Skeletal muscle tissue (tissue), 4 donors: ENCODE results near the gene SCAMP4. TPM values are rescaled to one million over a fixed set of nuclear protein-coding genes. Genes with fewer than 3 reads are reported as not detected.
"Not testable (repeated sequence)": the region's sequence is repeated elsewhere in the genome, so short reads cannot be mapped to it uniquely, and the experiment has no call there.

Experiments used
- H3K27ac ChIP-seq: one replicate; pipeline ENCODE4 v1.7.0; 2013; ENCODE audit warnings: mild to moderate bottlenecking, low read depth, low read length, inconsistent platforms
- H3K27me3 ChIP-seq, 3 donors: one replicate each; pipeline ENCODE4 v1.7.0; 2013; ENCODE audit warnings: low read length in 3 of 3; ENCODE audit not compliant: control insufficient read depth in 3 of 3, insufficient read depth in 3 of 3
- H3K36me3 ChIP-seq, 3 donors: one replicate each; pipeline ENCODE4 v1.7.0; 2013; ENCODE audit warnings: low read length in 3 of 3; ENCODE audit not compliant: control insufficient read depth in 3 of 3, insufficient read depth in 3 of 3
- H3K4me1 ChIP-seq, 3 donors: one replicate each; pipeline ENCODE4 v1.7.0; 2013; ENCODE audit warnings: low read length in 3 of 3, mild to moderate bottlenecking in 3 of 3; ENCODE audit not compliant: control insufficient read depth in 3 of 3, insufficient read depth in 3 of 3
- H3K4me3 ChIP-seq, 3 donors: one replicate each; pipeline ENCODE4 v1.7.0; 2013; ENCODE audit warnings: low read length in 3 of 3
- H3K9ac ChIP-seq, 3 donors: one replicate each; pipeline ENCODE4 v1.7.0; 2013; ENCODE audit warnings: low read length in 3 of 3, mild to moderate bottlenecking in 3 of 3, moderate library complexity in 2 of 3, low read depth in 1 of 3
- H3K9me3 ChIP-seq, 3 donors: one replicate each; pipeline ENCODE4 v1.7.0; 2013; ENCODE audit warnings: low read length in 3 of 3; ENCODE audit not compliant: control insufficient read depth in 3 of 3
- total RNA-seq: library from RNA; depleted of rRNA; stranded (reverse); fragments of >200 nt; gene quantifications from one replicate; pipeline ENCODE4 v1.2.3, GENCODE V29; 2014
- donor health status: Osteomylitis.

SCAMP4 gene
- total RNA-seq, 1 donor from 2014 or later, result 8.9 TPM

DNA sequence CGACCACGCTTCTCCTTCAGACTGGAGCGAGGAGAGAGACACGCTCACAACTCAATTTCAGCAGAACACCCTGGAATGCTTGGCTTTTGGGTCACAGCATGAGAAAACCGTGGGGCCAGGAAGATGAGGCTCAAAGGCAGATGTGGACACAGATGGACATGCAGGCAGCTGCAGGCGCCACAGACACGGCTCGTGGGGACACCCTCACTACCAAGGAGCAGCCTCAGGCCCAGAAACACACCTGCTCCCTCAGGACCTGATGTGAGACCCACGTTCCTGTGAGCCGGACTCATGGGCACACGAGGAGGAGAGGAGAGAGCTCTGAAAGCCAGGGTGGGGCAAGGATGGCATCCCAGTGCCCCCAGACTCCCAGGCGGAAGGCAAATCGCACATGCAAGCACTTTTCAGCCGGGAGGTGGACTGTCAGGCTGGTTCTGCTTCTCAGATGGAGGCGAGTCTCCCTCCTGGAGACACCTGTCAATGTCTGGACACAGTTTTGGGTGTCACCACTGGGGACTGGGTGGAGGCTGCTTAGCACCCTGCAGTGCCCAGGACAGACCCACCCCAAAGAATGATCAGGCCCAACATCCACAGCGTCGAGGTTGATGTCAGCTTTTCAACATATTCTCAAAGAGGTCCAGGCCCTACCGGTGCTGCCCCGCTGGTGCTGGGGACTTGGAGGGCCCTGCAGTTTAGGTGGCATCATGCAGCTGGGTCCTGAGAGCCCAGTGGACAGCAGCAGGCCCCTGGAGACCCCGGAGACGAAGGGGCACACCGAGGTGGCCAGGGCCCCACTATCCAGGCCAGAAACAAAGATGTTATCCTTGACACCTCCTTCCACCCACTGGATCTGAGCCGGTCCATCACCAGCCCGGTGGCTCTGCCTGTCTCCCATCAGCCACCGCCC is 22.2 kb upstream of the SCAMP4 start:
- Histone ChIP-seq H3K9me3 (no peaks in the 10 kb centered on the region), H3K9ac (peak overlapping the region; percentile 13 to 90 (median 90)), H3K27ac (peak overlapping the region; percentile 69), H3K4me1 (peaks cover 28 to 42% (median 28%) of the 10 kb centered on the region in 3 donors), H3K4me3 (peak overlapping the region; percentile 88 to 94 (median 89)), H3K27me3 (no peaks in the 10 kb centered on the region), H3K36me3 (peaks cover 0 to 4% (median 2%) of the 10 kb centered on the region in 3 donors)

DNA sequence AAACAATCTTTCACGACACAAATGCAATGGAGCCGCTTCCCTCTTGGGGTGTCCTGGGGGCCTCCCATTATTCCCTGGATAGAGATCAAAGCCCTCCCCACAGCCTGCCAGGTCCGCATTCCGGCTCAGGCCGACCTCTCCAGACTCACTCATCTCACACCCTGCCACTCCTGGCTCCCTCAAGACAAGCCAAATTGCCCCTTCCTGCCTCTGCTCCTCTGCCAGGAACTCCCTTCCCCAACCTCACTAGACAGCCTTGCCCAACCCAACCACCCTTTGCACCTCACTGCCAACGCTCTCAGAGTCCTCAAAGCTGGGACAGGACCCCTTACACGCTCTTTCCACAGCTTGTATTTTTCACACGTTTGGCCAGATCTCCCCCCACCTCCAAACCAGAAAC is 21.4 kb upstream of the SCAMP4 start:
- Histone ChIP-seq H3K9ac (peak overlapping the region; percentile 88 to 90 (median 90)), H3K27ac (peak overlapping the region; percentile 69), H3K4me3 (peak overlapping the region; percentile 88 to 94 (median 89)), H3K9me3 (no peaks in the 10 kb centered on the region), H3K36me3 (peaks cover 0 to 4% (median 2%) of the 10 kb centered on the region in 3 donors), H3K4me1 (peaks cover 28 to 42% (median 28%) of the 10 kb centered on the region in 3 donors), H3K27me3 (no peaks in the 10 kb centered on the region)

GRCh38 chr19:1884291-1884718 is 20.9 kb upstream of the SCAMP4 start:
- peak overlapping the region; percentile 69 for H3K27ac ChIP-seq
- peak overlapping the region; percentile 88 to 90 (median 90) for H3K9ac ChIP-seq
- peaks cover 0 to 4% (median 2%) of the 10 kb centered on the region in 3 donors for H3K36me3 ChIP-seq
- H3K27me3 ChIP-seq, result no peaks in the 10 kb centered on the region
- H3K4me3 ChIP-seq, result peak overlapping the region; percentile 88 to 94 (median 89)
- no peaks in the 10 kb centered on the region for H3K9me3 ChIP-seq
- H3K4me1 ChIP-seq, result peaks cover 28 to 42% (median 28%) of the 10 kb centered on the region in 3 donors

DNA sequence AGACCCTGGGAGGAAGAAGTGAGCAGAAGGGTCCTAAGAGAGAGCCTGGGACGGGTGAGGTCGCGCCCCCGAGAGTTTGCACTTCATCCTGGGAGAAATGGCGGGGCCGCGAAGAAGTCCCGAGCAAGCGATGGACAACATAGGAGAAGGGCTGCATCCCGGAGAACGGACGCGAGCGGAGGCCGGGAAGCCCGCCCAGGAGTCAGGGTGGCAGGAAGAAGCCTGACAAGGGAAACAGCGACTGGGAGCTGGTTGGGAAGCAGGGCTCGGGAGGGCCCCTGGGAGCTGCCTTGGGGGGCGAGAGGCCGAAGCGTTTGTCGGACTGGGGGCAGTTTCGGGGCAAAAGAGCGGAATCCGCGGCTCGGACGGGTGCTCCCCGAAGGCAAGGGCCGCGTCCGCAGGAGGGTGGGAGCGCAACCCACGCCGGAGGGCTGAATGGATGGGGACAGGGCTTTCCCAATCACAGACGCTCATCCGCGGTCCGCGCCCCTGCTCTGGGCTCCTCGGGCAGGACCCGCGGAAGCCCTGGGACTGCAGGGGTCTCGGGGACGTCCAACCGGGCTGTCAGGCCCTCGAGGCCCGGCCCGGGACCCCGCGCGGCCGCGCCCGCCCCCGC is 20.4 kb upstream of the SCAMP4 start:
- H3K27me3 ChIP-seq, result no peaks in the 10 kb centered on the region
- H3K36me3 ChIP-seq, result peaks cover 0 to 4% (median 2%) of the 10 kb centered on the region in 3 donors
- H3K9ac ChIP-seq, result peak overlapping the region; percentile 88 to 90 (median 90)
- peaks cover 28 to 42% (median 28%) of the 10 kb centered on the region in 3 donors for H3K4me1 ChIP-seq
- H3K9me3 ChIP-seq, result no peaks in the 10 kb centered on the region
- H3K4me3 ChIP-seq, result peak overlapping the region; percentile 88 to 94 (median 89)
- H3K27ac ChIP-seq, result peak overlapping the region; percentile 69

- not testable (repeated sequence) for H3K36me3 ChIP-seq, H3K27me3 ChIP-seq, H3K9me3 ChIP-seq
- Histone ChIP-seq H3K9ac (peak within 1 kb of the TSS; percentile 88 to 90 (median 90)), H3K27ac (peak within 1 kb of the TSS; percentile 69), H3K4me1 (peaks cover 25 to 38% (median 26%) of the 10 kb centered on the region in 3 donors), H3K4me3 (peak within 1 kb of the TSS; percentile 88 to 94 (median 89))
Observed at GRCh38 chr19:1885398-1886119, 19.6 kb upstream of the SCAMP4 start, which contains the start of gene ABHD17A. TSS of gene ABHD17A (minus strand) at chr19:1885496. CDS start at chr19:1881566, 3,930 bp downstream.

DNA sequence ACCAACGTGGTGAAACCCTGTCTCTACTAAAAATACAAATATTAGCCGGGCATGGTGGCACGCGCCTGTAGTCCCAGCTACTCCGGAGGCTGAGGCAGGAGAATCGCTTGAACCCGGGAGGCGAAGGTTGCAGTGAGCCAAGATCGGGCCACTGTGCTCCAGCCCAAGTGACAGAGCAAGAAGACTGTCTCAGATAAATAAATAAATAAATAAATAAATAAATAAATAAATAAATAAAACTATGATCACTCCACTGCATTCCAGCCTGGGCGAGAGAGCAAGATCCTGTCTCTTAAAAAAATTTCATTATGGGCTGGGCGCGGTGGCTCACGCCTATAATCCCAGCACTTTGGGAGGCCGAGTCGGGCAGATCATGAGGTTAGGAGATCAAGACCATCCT is 18.8 kb upstream of the SCAMP4 start:
- peaks cover 25 to 33% (median 25%) of the 10 kb centered on the region in 3 donors for H3K4me1 ChIP-seq
- not testable (repeated sequence) for H3K9ac ChIP-seq, H3K36me3 ChIP-seq, H3K4me3 ChIP-seq, H3K27me3 ChIP-seq, H3K27ac ChIP-seq, H3K9me3 ChIP-seq

DNA sequence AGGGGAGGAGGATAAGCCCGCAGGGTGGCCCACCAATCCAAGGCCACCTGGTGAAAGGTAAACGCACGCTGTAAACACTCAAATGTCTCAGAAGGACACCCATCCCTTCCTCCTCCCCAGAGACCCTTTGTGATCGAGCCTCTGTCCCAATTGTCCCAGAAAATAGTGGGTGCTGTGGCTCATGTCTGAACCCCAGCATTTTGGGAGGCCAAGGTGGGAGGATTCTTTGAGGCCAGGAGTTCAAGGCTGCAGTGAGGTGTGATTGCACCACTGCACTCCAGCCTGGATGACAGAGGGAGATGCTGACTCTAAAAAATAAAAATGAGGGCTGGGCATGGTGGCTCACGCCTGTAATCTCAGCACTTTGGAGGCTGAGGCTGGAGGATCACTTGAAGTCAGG is 16.8 kb upstream of the SCAMP4 start:
- no peak overlapping the region for H3K27ac ChIP-seq
- no peaks in the 10 kb centered on the region for H3K36me3 ChIP-seq
- H3K9me3 ChIP-seq, result no peaks in the 10 kb centered on the region
- H3K4me1 ChIP-seq, result peaks cover 13 to 16% (median 14%) of the 10 kb centered on the region in 3 donors
- no peak overlapping the region for H3K9ac ChIP-seq
- H3K4me3 ChIP-seq, result no peak overlapping the region
- H3K27me3 ChIP-seq, result no peaks in the 10 kb centered on the region

GRCh38 chr19:1889907-1890306 is 15.3 kb upstream of the SCAMP4 start:
- Histone ChIP-seq H3K27ac (no peak overlapping the region), H3K36me3 (no peaks in the 10 kb centered on the region), H3K4me1 (peaks cover 0 to 1% (median 0%) of the 10 kb centered on the region in 3 donors), H3K4me3 (no peak overlapping the region), H3K27me3 (no peaks in the 10 kb centered on the region), H3K9ac (no peak overlapping the region), H3K9me3 (no peaks in the 10 kb centered on the region)

DNA sequence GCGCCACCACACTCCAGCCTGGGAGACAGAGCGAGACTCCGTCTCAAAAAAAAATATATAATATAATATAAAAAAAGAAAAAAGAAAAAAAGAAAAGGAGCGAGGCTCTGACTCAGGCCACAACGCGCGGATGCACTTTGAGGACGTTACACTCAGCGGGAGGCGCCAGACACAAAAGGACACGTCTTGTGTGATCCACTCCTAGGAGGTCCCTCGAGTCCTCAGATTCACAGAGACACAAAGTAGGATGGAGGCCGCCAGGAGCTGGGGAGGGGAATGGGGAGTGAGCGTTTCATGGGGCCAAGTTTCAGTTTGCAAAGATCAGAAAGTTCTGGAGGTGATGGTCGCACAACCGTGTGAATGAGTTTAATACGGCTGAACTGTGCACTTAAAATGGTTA is 11.4 kb upstream of the SCAMP4 start:
- H3K4me1 ChIP-seq, result peaks cover 3 to 10% (median 4%) of the 10 kb centered on the region in 3 donors
- H3K27me3 ChIP-seq, result peaks cover 0 to 7% (median 6%) of the 10 kb centered on the region in 3 donors
- no peak overlapping the region for H3K27ac ChIP-seq
- H3K4me3 ChIP-seq, result no peak overlapping the region
- H3K9ac ChIP-seq, result no peak overlapping the region
- no peaks in the 10 kb centered on the region for H3K9me3 ChIP-seq
- no peaks in the 10 kb centered on the region for H3K36me3 ChIP-seq
